Activated naive CD4-positive, alpha-beta T cell treated with anti-CD3 and anti-CD28 coated beads, Interleukin-2, amount 50 U/mL, for 72 hours (primary cell): ENCODE measurements around the gene ARHGAP44. TPM values are rescaled to one million over a fixed set of nuclear protein-coding genes. Genes with fewer than 3 reads are reported as not detected.
"Not testable (repeated sequence)": the region's sequence is repeated elsewhere in the genome, so short reads cannot be mapped to it uniquely, and the experiment has no call there.

ENCODE experiments used
- ATAC-seq, 2 donors: fragments of 150-1000 bp; cut with Tn5 transposase; 2 replicates each; pipeline ENCODE4 v1.10.0; 2021; ENCODE audit warnings: mild to moderate bottlenecking in 2 of 2, moderate library complexity in 2 of 2
- DNase-seq, 2 donors: peaks; one replicate each; pipeline ENCODE4 v3.0.0; 2021 to 2022; ENCODE audit warnings: low spot score in 2 of 2
- H3K27ac Mint-ChIP-seq, 2 donors: one replicate each; pipeline ENCODE4 v1.8.0; 2022; ENCODE audit warnings: mild to moderate bottlenecking in 2 of 2, mixed read lengths in 2 of 2
- H3K36me3 Mint-ChIP-seq, 2 donors: one replicate each; pipeline ENCODE4 v1.8.0; 2022; ENCODE audit warnings: mixed read lengths in 2 of 2
- H3K9me3 Mint-ChIP-seq, 2 donors: one replicate each; pipeline ENCODE4 v1.8.0; 2022; ENCODE audit warnings: mixed read lengths in 2 of 2
- total RNA-seq, 2 donors: library from RNA; stranded (reverse); gene quantifications; one replicate each; pipeline ENCODE4 v1.2.3, GENCODE V29; 2022

Gene ARHGAP44
- total RNA-seq, 2 donors from 2014 or later = 0.21 TPM; not detected in 1

DNA sequence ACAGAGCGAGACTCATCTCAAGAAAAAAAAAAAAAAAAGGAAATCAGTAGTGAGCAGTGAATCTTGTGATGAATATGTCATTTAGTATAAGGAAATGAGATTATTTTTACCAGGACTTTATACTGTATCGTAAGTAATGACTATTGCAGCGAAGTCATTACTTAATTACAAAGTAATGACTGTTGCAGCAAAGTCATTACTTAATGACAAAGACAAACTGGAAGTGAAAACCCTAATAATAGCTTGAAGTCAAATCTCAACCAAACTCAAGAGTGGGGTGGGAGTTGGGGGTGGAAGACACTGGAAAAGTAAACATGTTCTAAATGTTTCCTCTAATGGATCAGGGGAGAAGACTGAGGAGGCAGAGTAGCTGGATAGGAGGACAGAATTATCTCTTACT is 76.5 kb downstream of the ARHGAP44 start:
- Mint-ChIP-seq H3K36me3 (no peaks in the 10 kb centered on the region), H3K9me3 (peaks cover 7 to 26% of the 10 kb centered on the region in 2 donors), H3K27ac (no peak overlapping the region)
- DNase-seq (no peak), ATAC-seq (no peak)

DNA sequence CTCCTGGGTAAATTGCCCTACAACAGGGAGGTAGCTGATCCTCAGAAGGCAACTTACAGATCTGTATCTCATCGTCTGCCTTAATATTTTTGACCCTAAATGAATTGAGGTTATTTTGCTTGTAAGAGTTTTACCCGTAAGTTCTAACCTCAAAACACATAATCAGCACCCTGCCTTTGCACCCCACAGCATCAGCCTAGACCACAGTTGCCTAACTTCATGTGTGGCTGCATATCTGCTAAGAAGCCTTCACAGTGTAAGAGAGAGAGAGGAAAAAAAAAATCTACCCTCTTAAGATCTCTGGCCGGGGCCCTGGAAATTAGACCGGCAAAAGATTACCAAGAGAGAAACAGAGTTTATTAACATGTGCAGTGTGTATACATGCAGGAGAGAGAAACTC is 76.9 kb downstream of the ARHGAP44 start:
- Mint-ChIP-seq H3K27ac (no peak overlapping the region), H3K9me3 (peaks cover 7 to 31% of the 10 kb centered on the region in 2 donors), H3K36me3 (no peaks in the 10 kb centered on the region)
- ATAC-seq (no peak), DNase-seq (no peak)

DNA sequence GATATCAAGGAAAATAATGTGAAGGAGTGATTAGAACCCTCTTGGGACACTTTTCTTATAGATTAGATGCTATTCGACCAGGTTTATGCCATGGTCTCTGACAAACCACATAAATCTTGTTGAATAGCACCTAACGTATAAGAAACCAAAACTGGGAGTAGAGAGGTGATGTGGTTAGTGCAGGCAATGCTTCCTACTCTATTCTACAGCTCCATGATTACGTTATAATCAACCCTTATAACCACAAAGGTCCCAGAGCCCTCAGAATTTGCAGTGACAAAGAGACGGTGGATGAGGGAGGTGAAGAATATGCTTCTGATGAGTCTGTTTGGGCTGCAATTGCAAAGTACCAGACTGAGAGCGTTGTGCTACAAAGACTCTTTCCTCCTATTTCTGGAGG is 78.4 kb downstream of the ARHGAP44 start:
- H3K9me3 Mint-ChIP-seq = peaks cover 22 to 25% of the 10 kb centered on the region in 2 donors
- H3K27ac Mint-ChIP-seq = no peak overlapping the region
- no peak for DNase-seq
- no peak for ATAC-seq
- peaks cover 0 to 1% of the 10 kb centered on the region in 2 donors for H3K36me3 Mint-ChIP-seq

DNA sequence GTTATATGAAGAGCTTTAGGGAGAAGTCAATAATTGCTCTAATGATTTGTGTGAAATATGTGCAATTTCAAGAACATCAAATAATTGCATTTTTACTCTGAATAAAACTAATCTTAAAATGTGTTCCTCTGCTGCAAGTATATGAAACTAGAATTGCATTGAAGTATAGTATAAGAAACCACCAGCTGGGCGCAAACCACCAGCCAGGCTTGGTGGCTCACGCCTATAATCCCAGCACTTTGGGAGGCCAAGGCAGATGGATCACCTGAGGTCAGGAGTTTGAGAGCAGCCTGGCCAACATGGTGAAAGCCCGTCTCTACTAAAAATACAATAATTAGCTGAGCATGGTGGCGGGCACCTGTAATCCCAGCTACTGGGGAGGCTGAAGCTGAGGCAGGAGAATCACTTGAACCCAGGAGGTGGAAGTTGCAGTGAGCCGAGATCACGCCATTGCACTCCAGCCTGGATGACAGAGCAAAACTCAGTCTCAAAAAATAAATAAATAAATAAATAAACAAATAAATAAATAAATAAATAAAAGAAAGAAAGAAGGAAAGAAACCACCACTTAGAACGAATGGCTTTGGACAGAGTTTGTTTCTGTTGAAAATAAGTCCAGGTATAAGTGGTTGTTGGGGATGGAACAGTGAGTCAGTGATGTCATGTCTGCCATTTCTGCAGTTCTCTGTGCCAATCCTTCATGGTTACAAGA is 84.3 kb downstream of the ARHGAP44 start:
- H3K27ac Mint-ChIP-seq, H3K36me3 Mint-ChIP-seq, ATAC-seq, DNase-seq: not testable (repeated sequence)
- H3K9me3 Mint-ChIP-seq = peaks cover 16 to 17% of the 10 kb centered on the region in 2 donors

DNA sequence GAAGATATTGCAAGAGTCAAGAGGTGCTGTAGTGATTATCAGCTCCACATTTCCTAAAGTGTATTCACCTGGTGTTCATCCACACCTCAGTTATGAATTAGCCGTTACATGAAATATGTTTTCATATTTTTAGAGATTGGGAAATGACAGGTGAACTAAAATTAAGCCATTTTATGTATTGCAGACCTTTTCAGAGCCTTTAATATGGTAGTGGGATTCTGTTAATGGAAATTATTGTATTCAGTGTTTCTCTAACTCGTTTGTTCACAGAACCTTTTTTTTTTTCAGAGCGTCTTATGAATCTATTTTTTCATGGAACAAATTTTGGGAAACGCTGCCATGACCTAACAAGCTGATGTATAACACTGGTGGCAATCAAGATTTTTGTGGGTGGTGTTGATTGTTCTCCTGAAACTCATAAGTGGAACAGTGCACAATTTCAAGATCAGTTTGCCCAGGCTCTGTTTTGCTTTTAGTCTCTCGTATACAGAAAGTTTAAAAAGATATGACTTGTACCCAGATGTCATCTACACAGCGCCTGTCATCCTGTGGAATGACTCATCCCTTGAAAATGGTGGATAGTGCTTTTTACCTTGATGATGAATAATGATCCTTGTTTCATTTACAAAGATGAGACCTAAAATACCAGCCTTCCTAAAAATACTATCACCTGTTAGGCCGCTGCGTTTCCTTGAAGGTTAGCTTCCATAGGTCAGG is 88.8 kb downstream of the ARHGAP44 start:
- DNase-seq (no peak), ATAC-seq (peak in 1 of 2 donors; percentile 38)
- Mint-ChIP-seq H3K36me3 (peaks cover 0 to 2% of the 10 kb centered on the region in 2 donors), H3K27ac (no peak overlapping the region), H3K9me3 (peaks cover 0 to 16% of the 10 kb centered on the region in 2 donors)

DNA sequence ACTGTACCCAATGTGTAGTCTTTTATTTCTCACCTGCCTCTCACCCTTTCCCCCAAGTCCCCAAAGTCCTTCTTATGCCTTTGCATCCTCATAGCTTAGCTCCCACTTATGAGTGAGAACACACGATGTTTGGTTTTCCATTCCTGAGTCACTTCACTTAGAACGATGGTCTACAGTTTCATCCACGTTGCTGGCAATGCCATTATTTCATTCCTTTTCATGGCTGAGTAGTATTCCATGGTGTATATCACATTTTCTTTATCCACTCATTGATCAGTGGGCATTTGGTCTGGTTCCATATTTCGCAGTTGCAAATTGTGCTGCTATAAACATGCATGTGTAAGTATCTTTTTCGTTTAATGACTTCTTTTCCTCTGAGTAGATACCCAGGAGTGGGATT is 89.8 kb downstream of the ARHGAP44 start:
- peaks cover 0 to 15% of the 10 kb centered on the region in 2 donors for H3K9me3 Mint-ChIP-seq
- not testable (repeated sequence) for DNase-seq, H3K27ac Mint-ChIP-seq, H3K36me3 Mint-ChIP-seq, ATAC-seq

DNA sequence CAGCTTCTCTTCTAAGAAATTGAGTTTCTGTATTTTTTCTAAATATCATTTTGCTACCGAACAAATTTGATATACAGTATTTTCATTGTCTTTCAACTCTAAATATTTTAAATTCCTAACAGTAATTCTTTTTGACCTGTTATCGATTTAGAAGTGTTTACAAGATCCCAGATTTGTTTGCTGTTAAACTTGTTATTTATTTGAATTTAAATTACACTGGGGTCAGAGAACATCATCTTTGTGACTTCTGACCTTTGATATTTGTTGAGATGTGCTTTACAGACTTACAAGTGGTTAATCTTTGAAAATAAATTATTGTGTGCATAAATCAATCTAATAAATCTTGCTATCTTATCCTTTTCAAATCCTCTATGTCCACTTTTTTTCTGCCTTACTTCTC is 94.2 kb downstream of the ARHGAP44 start:
- peaks cover 0 to 16% of the 10 kb centered on the region in 2 donors for H3K9me3 Mint-ChIP-seq
- no peaks in the 10 kb centered on the region for H3K36me3 Mint-ChIP-seq
- DNase-seq (no peak), ATAC-seq (no peak)
- no peak overlapping the region for H3K27ac Mint-ChIP-seq

DNA sequence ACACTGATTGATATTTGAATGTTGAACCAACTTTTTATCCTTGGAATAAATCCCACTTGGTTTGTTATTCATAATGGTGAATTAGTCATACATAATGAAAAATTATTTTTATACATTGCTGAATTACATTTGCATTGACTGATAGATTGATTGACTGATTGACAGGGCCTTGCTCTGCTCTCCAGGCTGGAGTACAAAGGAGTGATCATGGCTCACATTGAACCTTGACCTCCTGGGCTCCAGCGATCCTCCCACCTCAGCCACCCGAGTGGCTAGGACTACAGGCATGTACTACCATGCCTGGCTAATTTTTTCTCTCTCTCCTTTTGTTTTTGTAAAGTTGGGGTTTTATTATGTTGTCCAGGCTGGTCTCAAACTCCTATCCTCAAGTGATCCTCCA is 97.8 kb downstream of the ARHGAP44 start:
- DNase-seq (no peak), ATAC-seq (no peak)
- H3K27ac Mint-ChIP-seq = no peak overlapping the region
- peaks cover 0 to 16% of the 10 kb centered on the region in 2 donors for H3K9me3 Mint-ChIP-seq
- H3K36me3 Mint-ChIP-seq = peaks cover 0 to 6% of the 10 kb centered on the region in 2 donors

DNA sequence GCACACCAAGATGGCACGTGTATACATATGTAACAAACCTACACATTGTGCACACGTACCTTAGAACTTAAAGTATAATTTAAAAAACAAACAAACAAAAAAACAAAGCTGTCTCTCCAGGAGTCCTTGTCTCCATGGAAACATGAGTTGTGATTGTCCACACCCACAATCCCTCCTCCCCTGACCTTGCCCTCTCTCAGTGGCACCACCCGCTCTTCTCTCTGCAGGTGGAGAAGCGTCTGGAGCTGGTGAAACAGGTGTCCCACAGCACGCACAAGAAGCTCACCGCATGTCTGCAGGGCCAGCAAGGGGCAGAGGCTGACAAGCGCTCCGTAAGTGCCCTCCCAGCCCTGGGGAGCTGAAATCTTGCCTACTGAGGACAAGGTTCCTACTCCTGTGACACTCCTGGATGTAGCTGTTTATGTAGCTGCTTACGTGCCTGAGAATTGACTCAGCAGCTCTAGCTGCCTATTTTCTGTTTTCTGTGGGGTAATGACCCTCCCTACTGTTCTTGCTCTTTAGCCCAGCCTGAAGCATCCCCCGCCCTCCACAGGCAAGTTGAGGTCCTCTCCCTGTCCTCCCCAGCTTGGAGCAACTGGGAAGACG is 107.0 kb downstream of the ARHGAP44 start:
- Mint-ChIP-seq H3K36me3 (peaks cover 6 to 21% of the 10 kb centered on the region in 2 donors), H3K27ac (no peak overlapping the region), H3K9me3 (peaks cover 16 to 34% of the 10 kb centered on the region in 2 donors)
- no peak for ATAC-seq
- no peak for DNase-seq

DNA sequence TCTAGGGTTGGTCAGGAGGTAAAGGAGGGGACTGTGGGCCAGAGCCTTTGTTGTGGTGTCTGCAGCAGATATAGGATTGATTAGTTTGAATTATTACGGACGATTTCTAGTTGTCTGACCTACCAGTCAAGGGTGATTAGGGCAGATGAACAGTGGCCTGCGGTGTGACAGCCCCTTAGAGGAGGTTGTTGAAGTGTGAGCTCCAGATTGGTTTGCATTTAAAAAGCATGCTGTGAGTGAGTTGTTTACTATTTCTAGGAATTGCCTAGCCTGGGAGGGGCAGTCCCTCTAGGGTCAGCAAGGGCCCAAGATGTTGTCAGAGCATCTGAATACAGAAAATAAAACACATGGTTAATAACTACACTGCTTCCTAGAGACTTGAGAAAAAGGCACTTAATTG is 108.8 kb downstream of the ARHGAP44 start:
- peaks cover 10 to 31% of the 10 kb centered on the region in 2 donors for H3K9me3 Mint-ChIP-seq
- ATAC-seq (no peak), DNase-seq (no peak)
- no peak overlapping the region for H3K27ac Mint-ChIP-seq
- peaks cover 6 to 16% of the 10 kb centered on the region in 2 donors for H3K36me3 Mint-ChIP-seq

DNA sequence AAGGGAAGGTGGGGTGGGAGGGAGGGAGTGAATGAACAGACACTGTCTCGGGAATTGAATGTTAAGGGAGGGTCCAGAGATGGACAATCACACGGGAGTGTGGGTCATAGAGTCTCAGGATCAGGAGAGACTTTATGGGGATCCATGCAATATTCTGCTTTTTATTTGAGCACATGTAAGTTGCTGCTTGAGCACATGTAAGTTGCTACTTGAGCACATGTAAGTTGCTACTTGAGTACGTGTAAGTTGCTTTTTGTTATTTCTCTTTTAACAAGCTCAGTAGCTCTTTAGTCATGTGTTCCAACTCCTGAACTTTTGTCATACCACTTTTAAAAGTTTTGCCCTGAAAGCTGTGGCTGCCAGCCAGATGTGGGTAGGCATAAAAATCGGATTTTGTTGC is 110.3 kb downstream of the ARHGAP44 start:
- ATAC-seq (no peak), DNase-seq (no peak)
- H3K27ac Mint-ChIP-seq = no peak overlapping the region
- H3K9me3 Mint-ChIP-seq = peaks cover 9 to 27% of the 10 kb centered on the region in 2 donors
- H3K36me3 Mint-ChIP-seq = peaks cover 0 to 8% of the 10 kb centered on the region in 2 donors

DNA sequence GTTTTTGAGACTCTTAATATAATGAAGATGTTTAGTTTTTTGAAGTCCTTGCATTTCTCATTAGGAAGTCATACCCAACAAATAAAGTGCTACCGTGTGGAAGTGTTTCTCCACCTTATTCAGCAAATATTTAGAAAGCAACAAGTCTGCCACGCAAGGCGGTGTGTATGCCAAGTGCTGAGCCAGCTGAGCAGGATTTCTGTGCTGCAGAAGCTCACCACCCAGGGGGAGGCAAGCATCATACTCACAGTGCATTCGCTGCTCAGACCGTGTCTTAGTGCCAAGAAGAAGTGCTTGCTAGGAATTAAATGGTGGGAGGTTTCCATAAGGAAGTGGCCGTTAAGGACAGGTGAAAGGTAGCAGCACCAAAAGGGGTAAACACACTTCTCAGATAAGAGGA is 111.2 kb downstream of the ARHGAP44 start:
- Mint-ChIP-seq H3K27ac (no peak overlapping the region), H3K9me3 (peaks cover 10 to 25% of the 10 kb centered on the region in 2 donors), H3K36me3 (peaks cover 0 to 9% of the 10 kb centered on the region in 2 donors)
- ATAC-seq = no peak
- no peak for DNase-seq

DNA sequence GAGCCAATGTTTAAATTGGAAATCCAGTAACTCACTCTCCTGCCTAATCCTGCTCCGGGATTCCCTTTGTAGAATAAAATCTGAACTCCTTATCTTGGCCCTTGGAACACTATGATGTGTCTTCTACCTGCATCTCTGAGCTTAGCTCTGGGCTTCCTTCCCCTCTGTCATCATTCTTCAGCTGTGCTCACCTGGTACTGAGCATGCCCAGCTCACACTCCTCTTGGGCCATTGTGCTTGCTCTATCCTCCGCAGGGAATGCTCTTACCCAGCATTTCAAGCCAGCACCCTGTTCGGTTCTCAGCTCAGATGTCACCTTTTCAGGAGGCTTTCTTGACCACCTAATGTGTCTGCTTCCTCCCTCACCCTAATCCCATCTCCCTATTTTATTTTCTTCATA is 112.7 kb downstream of the ARHGAP44 start:
- peaks cover 15 to 27% of the 10 kb centered on the region in 2 donors for H3K9me3 Mint-ChIP-seq
- ATAC-seq (no peak), DNase-seq (no peak)

DNA sequence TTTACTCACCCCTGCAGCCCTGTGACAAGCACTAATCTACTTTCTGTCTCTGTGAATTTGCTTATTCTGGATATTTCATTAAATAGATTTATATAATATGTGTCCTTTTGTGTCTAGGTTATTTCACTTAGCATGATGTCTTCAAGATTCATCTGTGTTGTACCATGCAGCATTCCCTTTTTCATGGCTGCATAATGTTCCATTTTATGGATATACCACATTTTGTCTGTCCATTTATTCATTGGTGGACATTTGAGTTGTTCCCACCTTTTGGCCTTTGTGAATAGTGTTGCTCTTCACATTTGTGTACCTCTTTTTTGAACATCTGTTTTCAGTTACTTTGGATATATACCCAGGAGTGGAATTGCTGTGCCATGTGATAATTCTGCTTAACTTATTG is 118.2 kb downstream of the ARHGAP44 start:
- Mint-ChIP-seq H3K27ac (no peak overlapping the region), H3K9me3 (peaks cover 13 to 23% of the 10 kb centered on the region in 2 donors), H3K36me3 (peaks cover 0 to 9% of the 10 kb centered on the region in 2 donors)
- DNase-seq = no peak
- no peak for ATAC-seq

More for the DNA sequence above, 112.7 kb downstream of the ARHGAP44 start:
- Mint-ChIP-seq H3K27ac (no peak overlapping the region), H3K36me3 (peaks cover 0 to 10% of the 10 kb centered on the region in 2 donors)

DNA sequence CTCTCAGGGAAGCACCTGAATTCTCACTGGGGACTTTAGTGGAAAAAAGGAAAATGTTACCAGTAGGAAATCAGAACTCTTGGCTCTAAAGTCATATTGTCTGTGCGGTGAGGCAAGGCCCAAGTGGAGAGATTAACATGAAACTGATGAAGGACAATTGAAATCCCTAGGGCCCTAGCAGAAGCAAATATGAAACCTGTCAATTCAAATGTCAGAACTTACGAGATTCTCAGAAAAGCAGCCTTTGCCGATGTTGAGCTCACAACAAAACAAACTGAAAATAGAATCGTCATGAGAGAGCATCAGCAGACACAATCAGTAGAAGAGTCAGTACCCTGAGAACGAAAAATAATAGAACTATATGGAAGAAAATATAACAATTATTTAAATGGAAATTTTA is 119.7 kb downstream of the ARHGAP44 start:
- peaks cover 0 to 9% of the 10 kb centered on the region in 2 donors for H3K36me3 Mint-ChIP-seq
- peaks cover 16 to 23% of the 10 kb centered on the region in 2 donors for H3K9me3 Mint-ChIP-seq
- no peak for ATAC-seq

DNA sequence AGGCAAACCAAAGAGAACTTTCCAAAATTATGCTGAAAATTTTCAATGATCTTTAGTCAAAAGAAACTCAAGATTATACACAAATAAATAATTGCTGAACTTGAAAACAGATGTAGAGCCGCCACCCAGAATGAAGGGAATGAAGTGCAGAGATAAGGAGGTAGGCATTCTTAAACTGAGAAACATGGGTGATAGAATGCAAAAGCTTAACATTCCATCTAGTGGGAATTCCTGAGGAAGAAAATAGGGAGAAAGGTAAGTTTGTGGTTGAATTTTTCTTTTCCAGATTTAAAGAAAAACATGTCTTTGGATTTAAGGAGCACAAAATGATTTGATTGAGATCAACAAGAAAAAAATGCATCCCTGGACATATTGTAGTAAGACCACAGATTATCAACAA is 120.2 kb downstream of the ARHGAP44 start:
- H3K9me3 Mint-ChIP-seq = peaks cover 13 to 20% of the 10 kb centered on the region in 2 donors
- ATAC-seq (no peak), DNase-seq (no peak)
- peaks cover 0 to 6% of the 10 kb centered on the region in 2 donors for H3K36me3 Mint-ChIP-seq
- H3K27ac Mint-ChIP-seq = no peak overlapping the region

More for the DNA sequence above, 119.7 kb downstream of the ARHGAP44 start:
- no peak for DNase-seq
- H3K27ac Mint-ChIP-seq = no peak overlapping the region

DNA sequence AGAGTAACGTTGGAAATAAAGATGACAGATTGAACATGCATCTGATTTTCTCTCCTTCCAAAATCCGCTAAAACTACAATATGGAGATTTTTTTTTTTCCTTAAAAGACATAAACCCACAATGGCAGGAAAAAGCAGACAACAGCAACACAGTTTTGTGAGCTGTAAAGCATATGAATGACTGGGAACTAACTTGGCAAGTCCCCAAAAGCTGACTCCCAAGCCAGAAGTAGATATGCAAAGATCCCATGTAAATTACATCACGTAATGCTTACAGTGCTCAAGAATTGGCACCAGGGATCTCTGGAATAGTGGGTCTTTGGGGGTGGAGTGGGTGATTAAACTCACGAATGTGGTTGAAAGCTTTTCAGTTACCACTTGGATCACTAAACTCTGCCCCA is 121.9 kb downstream of the ARHGAP44 start:
- peaks cover 12 to 18% of the 10 kb centered on the region in 2 donors for H3K9me3 Mint-ChIP-seq
- DNase-seq (no peak), ATAC-seq (no peak)
- no peak overlapping the region for H3K27ac Mint-ChIP-seq
- H3K36me3 Mint-ChIP-seq = peaks cover 0 to 4% of the 10 kb centered on the region in 2 donors
